Activated naive CD8-positive, alpha-beta T cell treated with anti-CD3 and anti-CD28 coated beads for 36 hours (primary cell): Measurements from ENCODE around the gene CELSR2. TPM values are rescaled to one million over a fixed set of nuclear protein-coding genes. Genes with fewer than 3 reads are reported as not detected.
"Not testable (repeated sequence)": the region's sequence is repeated elsewhere in the genome, so short reads cannot be mapped to it uniquely, and the experiment has no call there.

Experiments
- DNase-seq: peaks from one replicate; pipeline ENCODE4 v3.0.0; 2021
- H3K27ac Mint-ChIP-seq: one replicate; pipeline ENCODE4 v1.8.0; 2022; ENCODE audit warnings: mild to moderate bottlenecking, moderate library complexity, mixed read lengths
- H3K27me3 Mint-ChIP-seq: one replicate; pipeline ENCODE4 v1.8.0; 2022; ENCODE audit warnings: mild to moderate bottlenecking, mixed read lengths
- H3K36me3 Mint-ChIP-seq: one replicate; pipeline ENCODE4 v1.8.0; 2021; ENCODE audit warnings: mild to moderate bottlenecking, mixed read lengths
- H3K4me1 Mint-ChIP-seq: one replicate; pipeline ENCODE4 v1.8.0; 2021; ENCODE audit warnings: mixed read lengths
- H3K4me3 Mint-ChIP-seq: one replicate; pipeline ENCODE4 v1.8.0; 2022; ENCODE audit warnings: mild to moderate bottlenecking, moderate library complexity, mixed read lengths
- H3K9me3 Mint-ChIP-seq: one replicate; pipeline ENCODE4 v1.8.0; 2022; ENCODE audit warnings: mixed read lengths
- total RNA-seq, 2 experiments: library from RNA; stranded (reverse); gene quantifications; one replicate each; pipeline ENCODE4 v1.2.3, GENCODE V29; 2021

CELSR2 gene
- total RNA-seq, 2 experiments from 2014 or later: 2.6 TPM

DNA sequence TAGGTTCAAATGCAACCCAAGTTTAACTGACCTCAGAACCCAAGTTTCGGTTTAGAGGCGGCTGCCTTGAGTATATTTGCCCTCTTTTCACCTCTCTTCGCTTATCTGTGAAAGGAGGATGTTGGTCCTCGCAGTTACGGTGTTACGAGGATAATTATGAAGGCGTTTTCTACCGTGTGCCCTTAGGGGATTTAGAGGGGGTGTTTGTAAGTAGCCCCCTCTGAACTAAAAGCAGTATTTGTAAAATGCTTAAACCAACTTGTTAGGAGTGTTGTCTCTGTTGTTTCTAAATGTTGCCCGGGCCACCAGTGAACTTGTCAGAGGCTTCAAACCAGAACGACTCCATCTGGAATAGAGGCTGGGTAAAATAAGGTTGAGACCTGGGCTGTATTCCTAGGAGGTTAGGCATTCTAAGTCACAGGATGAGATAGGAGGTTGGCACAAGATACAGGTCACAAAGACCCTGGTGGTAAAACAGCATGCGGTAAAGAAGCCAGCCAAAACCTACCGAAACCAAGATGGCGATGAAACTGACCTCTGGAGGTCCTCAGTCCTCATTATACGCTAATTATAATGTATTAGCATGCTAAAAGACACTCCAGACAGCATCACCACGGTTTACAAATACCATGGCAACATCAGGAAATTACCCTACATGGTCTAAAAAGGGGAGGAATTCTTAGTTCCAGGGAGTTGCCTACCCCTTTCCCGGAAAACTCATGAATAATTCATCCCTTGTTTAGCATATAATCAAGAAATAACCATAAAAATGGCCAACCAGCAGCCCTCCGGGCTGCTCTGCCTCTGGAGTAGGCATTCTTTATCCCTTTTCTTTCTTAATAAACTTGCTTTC, 34.6 kb downstream of the CELSR2 start:
- H3K27me3 Mint-ChIP-seq: peaks cover 4% of the 10 kb centered on the region
- peaks cover 13% of the 10 kb centered on the region for H3K4me1 Mint-ChIP-seq
- H3K4me3 Mint-ChIP-seq: peak overlapping the region; percentile 100
- H3K9me3 Mint-ChIP-seq: no peaks in the 10 kb centered on the region
- no peak for DNase-seq
- peaks cover 1% of the 10 kb centered on the region for H3K36me3 Mint-ChIP-seq
- H3K27ac Mint-ChIP-seq: peak overlapping the region; percentile 93

GRCh38 chr1:109286762-109287161, 37.4 kb downstream of the CELSR2 start:
- H3K9me3 Mint-ChIP-seq, H3K27me3 Mint-ChIP-seq, H3K4me3 Mint-ChIP-seq, DNase-seq, H3K36me3 Mint-ChIP-seq, H3K27ac Mint-ChIP-seq: not testable (repeated sequence)
- H3K4me1 Mint-ChIP-seq: peaks cover 13% of the 10 kb centered on the region

DNA sequence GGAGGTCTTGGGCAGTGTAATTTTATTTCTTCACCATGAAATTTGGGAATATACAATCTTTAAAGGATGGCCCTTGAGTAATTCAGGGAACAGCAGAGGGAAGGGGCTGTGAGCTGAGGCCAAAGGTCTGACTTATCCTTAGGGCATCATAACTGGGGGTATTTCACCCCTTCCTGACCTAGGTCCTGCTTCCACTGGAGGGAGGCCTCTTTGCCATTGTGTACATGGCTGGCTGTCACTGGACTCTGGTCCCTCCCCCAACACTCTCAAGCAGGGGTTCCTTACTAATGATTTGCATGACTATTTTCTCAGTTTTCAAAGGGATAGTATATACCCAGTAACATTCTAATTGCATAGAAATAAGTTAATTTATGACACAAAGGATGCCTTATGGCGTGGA, 40.8 kb downstream of the CELSR2 start:
- Mint-ChIP-seq H3K27me3 (peaks cover 8% of the 10 kb centered on the region), H3K9me3 (no peaks in the 10 kb centered on the region), H3K4me3 (no peak overlapping the region), H3K27ac (no peak overlapping the region), H3K36me3 (no peaks in the 10 kb centered on the region), H3K4me1 (no peaks in the 10 kb centered on the region)
- DNase-seq: no peak

DNA sequence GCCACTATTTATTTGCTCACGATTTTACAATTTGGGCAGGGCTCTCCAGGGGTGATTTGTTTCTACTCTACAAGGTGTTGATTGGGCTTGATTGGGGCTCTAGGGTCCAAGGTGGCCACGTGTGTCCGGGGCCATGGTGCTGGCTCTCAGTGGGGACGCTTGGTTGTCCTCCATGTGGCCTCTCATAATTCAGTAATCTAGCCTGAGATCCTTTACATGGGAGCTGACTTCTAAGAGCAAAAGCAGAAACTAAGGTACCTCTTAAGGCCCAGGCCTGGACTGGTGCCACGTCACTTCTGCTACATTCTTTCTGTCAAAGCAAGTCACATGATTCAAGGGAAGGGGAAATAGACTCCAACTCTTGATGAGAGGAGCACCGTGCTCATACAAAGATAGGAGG, 41.7 kb downstream of the CELSR2 start:
- H3K27ac Mint-ChIP-seq: no peak overlapping the region
- H3K4me3 Mint-ChIP-seq: no peak overlapping the region
- H3K36me3 Mint-ChIP-seq: no peaks in the 10 kb centered on the region
- peaks cover 12% of the 10 kb centered on the region for H3K27me3 Mint-ChIP-seq
- no peaks in the 10 kb centered on the region for H3K9me3 Mint-ChIP-seq
- DNase-seq: no peak
- H3K4me1 Mint-ChIP-seq: no peaks in the 10 kb centered on the region

DNA sequence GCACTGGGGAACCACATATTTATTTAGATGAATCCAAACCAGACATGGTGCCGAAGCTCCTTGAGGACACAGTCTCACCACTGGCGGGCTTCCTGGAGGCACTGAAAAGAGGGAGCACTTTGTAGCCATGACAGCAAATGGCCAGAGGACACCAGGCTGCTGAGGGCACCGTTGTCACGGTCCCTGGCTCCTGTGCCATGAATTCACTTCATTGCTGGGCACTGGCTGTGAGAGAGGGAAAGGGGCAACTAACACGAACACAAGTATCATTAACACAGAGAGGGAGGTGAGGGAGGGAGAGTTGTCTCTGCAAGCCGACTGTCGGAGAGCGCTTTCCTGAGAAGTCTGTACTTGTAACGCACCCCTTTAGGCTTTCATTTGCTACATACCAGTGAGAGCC, 43.0 kb downstream of the CELSR2 start:
- no peaks in the 10 kb centered on the region for H3K36me3 Mint-ChIP-seq
- no peak for DNase-seq
- H3K9me3 Mint-ChIP-seq: no peaks in the 10 kb centered on the region
- no peak overlapping the region for H3K4me3 Mint-ChIP-seq
- H3K27me3 Mint-ChIP-seq: peaks cover 13% of the 10 kb centered on the region
- H3K27ac Mint-ChIP-seq: no peak overlapping the region
- no peaks in the 10 kb centered on the region for H3K4me1 Mint-ChIP-seq

DNA sequence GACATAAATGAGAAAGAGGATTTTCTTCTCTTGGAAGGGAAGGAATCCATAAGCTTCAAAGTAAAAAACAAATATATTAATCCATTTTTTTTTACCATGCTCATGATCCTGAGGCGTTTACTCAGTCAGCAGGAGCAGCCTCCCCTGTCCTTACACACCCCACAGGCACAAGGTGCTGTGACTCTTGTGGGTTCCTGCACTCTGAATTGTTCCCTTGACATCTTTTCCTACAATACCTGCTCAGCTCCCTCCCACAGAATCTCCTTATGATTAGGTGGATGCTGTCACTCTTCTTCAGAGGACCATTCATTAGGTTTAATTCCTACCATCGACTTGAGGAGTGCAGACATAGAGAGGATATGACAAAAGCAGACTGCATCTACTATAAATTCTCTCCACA, 43.7 kb downstream of the CELSR2 start:
- Mint-ChIP-seq H3K27me3 (peaks cover 13% of the 10 kb centered on the region), H3K4me3 (no peak overlapping the region), H3K36me3 (no peaks in the 10 kb centered on the region), H3K4me1 (no peaks in the 10 kb centered on the region), H3K27ac (no peak overlapping the region), H3K9me3 (no peaks in the 10 kb centered on the region)
- no peak for DNase-seq

- no peaks in the 10 kb centered on the region for H3K36me3 Mint-ChIP-seq
- H3K27ac Mint-ChIP-seq: no peak overlapping the region
- peaks cover 9% of the 10 kb centered on the region for H3K27me3 Mint-ChIP-seq
- H3K4me3 Mint-ChIP-seq: no peak overlapping the region
- no peaks in the 10 kb centered on the region for H3K9me3 Mint-ChIP-seq
- DNase-seq: no peak
- H3K4me1 Mint-ChIP-seq: peaks cover 2% of the 10 kb centered on the region
Measured at GRCh38 chr1:109294481-109294880, 45.1 kb downstream of the CELSR2 start.

DNA sequence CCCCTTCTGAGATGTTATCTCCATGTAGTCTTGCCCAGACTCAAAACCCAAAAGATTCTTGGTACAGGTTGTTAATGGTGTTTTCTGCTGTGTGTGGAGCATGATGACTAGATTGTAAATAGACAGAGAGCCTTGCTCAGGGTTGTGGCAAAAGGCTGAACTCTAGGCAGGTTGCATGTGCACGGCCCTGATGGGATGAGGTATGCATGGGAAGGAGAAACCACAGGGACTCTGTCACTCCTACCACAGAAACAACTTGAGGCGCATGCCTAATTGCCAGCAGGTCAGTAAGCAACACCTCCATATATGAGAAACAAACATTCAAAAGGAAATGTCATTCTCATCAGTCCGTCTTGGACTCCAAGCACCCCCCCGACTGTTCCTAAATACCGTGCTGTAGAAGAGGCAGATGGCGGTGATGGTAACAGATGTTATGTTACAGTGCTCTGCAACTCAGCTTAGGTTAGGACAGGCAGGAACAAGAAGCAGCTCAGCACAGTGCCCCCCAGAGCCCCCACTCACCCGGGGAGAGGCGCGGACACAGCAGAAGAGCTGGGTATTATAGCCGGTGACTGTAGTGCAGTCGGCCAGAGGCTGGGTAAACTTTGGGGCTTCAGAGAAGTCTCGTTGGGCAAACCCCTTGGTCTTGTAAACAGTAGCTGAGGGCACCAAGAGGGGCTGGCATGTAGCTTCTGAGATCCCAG, 46.5 kb downstream of the CELSR2 start:
- Mint-ChIP-seq H3K27ac (no peak overlapping the region), H3K4me3 (no peak overlapping the region), H3K9me3 (no peaks in the 10 kb centered on the region), H3K36me3 (no peaks in the 10 kb centered on the region), H3K27me3 (peaks cover 5% of the 10 kb centered on the region), H3K4me1 (peaks cover 2% of the 10 kb centered on the region)
- DNase-seq: no peak

- H3K4me3 Mint-ChIP-seq: no peak overlapping the region
- H3K36me3 Mint-ChIP-seq: no peaks in the 10 kb centered on the region
- no peak overlapping the region for H3K27ac Mint-ChIP-seq
- H3K4me1 Mint-ChIP-seq: peaks cover 2% of the 10 kb centered on the region
- DNase-seq: no peak
- H3K9me3 Mint-ChIP-seq: no peaks in the 10 kb centered on the region
- H3K27me3 Mint-ChIP-seq: peaks cover 5% of the 10 kb centered on the region
Measured at GRCh38 chr1:109296782-109297181, 47.4 kb downstream of the CELSR2 start.

DNA sequence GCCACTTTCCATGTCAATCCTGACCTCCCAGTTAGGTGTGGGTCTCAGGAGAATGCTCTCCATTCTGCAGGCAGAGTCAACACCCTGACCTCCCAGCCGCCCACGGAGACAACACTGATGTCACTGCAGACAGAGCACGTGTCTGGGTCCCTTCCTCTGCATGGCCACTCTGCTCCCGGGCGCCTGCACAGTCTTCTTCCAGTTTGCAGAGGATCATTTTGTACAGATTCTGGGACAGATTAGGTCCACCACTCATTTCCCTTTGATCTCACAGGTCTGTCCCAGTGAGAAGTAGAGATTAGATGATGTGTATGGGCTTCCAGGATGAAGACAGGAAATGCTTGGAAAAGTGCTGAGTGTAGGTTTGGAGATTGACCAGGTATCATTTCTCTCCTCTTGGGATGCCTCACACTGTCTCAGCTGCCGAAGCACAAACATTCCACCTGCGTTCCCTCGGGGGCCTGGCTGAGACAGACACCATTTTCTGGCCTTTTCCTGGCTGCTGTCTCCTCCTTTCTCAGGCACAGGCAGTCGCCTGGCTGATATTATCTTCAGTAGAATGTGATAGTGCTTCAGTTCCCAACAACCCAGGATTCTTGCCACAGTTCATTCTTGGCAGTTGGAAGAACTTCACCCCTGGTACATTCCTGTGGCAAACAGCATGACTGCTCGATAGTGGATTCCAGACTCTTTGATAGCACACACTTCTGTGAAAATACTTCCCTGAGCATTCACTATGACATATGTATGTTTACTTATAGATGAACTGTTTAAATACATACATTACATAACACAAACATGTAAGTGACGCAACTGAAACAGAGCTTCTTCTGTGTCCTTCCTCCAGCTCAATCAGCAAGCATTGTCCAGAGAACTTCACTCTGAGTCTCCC, 49.6 kb downstream of the CELSR2 start:
- Mint-ChIP-seq H3K4me3 (no peak overlapping the region), H3K9me3 (no peaks in the 10 kb centered on the region), H3K36me3 (no peaks in the 10 kb centered on the region), H3K4me1 (peaks cover 2% of the 10 kb centered on the region), H3K27me3 (peaks cover 5% of the 10 kb centered on the region), H3K27ac (no peak overlapping the region)
- no peak for DNase-seq

GRCh38 chr1:109299558-109300343, 50.4 kb downstream of the CELSR2 start:
- Mint-ChIP-seq H3K27ac (no peak overlapping the region), H3K9me3 (no peaks in the 10 kb centered on the region), H3K27me3 (peaks cover 5% of the 10 kb centered on the region), H3K36me3 (no peaks in the 10 kb centered on the region), H3K4me3 (no peak overlapping the region), H3K4me1 (peaks cover 2% of the 10 kb centered on the region)
- no peak for DNase-seq

GRCh38 chr1:109300650-109301151, 51.4 kb downstream of the CELSR2 start:
- H3K4me3 Mint-ChIP-seq: no peak overlapping the region
- H3K4me1 Mint-ChIP-seq: peaks cover 2% of the 10 kb centered on the region
- no peak for DNase-seq
- H3K27ac Mint-ChIP-seq: no peak overlapping the region
- no peaks in the 10 kb centered on the region for H3K36me3 Mint-ChIP-seq
- peaks cover 4% of the 10 kb centered on the region for H3K27me3 Mint-ChIP-seq
- no peaks in the 10 kb centered on the region for H3K9me3 Mint-ChIP-seq

DNA sequence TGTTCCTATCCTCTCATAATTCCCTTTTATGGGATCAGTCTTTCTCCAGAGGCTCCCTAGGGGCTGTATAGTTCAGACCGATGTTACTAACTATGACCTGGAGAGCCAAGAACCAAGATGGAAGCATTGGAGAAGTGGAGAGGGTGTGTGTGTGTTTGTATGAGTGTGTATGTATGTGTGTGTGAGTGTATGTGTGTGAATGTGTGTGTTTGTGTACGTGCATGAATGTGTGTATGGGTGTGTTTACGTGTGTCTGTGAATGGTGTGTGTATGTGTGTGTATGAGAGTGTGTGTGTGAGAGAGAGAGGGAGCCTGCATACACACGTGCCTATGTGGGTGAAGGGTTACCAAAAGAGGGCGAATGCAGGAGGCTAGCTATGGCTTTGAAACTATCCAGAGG, 52.5 kb downstream of the CELSR2 start:
- peaks cover 2% of the 10 kb centered on the region for H3K4me1 Mint-ChIP-seq
- H3K27ac Mint-ChIP-seq: no peak overlapping the region
- DNase-seq: no peak
- H3K36me3 Mint-ChIP-seq: no peaks in the 10 kb centered on the region
- H3K27me3 Mint-ChIP-seq: no peaks in the 10 kb centered on the region
- no peak overlapping the region for H3K4me3 Mint-ChIP-seq
- no peaks in the 10 kb centered on the region for H3K9me3 Mint-ChIP-seq

- H3K4me3 Mint-ChIP-seq: no peak overlapping the region
- DNase-seq: no peak
- no peaks in the 10 kb centered on the region for H3K36me3 Mint-ChIP-seq
- no peak overlapping the region for H3K27ac Mint-ChIP-seq
- H3K27me3 Mint-ChIP-seq: no peaks in the 10 kb centered on the region
- H3K9me3 Mint-ChIP-seq: no peaks in the 10 kb centered on the region
- H3K4me1 Mint-ChIP-seq: no peaks in the 10 kb centered on the region
Measured at GRCh38 chr1:109304226-109304920, 55.0 kb downstream of the CELSR2 start.
